ENCODE results near the gene CACNA1G. TPM values are rescaled to one million over a fixed set of nuclear protein-coding genes. Genes with fewer than 3 reads are reported as not detected.

The CACNA1G gene
- polyA plus RNA-seq, 1 donor from 2014 or later, result 10.9 TPM

GRCh38 chr17:50541716-50542688 lies 18.5 kb upstream of the CACNA1G start:
- peak overlapping the region; percentile 69 for H2AFZ ChIP-seq (ENCODE audit: low read depth, low read length)
- no peaks in the 10 kb centered on the region for H3K27me3 ChIP-seq (ENCODE audit: insufficient read depth, low read depth, low read length)
- TF ChIP-seq MXI1 (conservative IDR thresholded peaks at IDR 0.05; ENCODE audit: poor library complexity, severe bottlenecking), result no peak
- peak; percentile 14 for TF ChIP-seq EP300 (conservative IDR thresholded peaks at IDR 0.05; ENCODE audit: poor library complexity, severe bottlenecking)
- TF ChIP-seq RAD21 (conservative IDR thresholded peaks at IDR 0.05), result no peak
- TF ChIP-seq POLR2AphosphoS5 (IDR thresholded peaks at IDR 0.05), result peak; percentile 82
- peak; percentile 29 for TF ChIP-seq REST (IDR thresholded peaks at IDR 0.05; ENCODE audit: borderline replicate concordance)
- TF ChIP-seq TAF1 (IDR thresholded peaks at IDR 0.05; ENCODE audit: low read depth), result peak; percentile 35
- TF ChIP-seq CTCF (IDR thresholded peaks at IDR 0.05; ENCODE audit: poor library complexity, severe bottlenecking), result peak; percentile 53
- peak overlapping the region; percentile 71 for H3K4me2 ChIP-seq (ENCODE audit: low read length)
- H3K79me2 ChIP-seq (replicated peaks; ENCODE audit: insufficient read depth, low read length), result no peaks in the 10 kb centered on the region
- no peaks in the 10 kb centered on the region for H3K9me2 ChIP-seq (ENCODE audit: insufficient read depth, low read length)
- H3K9me3 ChIP-seq (ENCODE audit: low read length), result no peaks in the 10 kb centered on the region
- H3K36me3 ChIP-seq (ENCODE audit: insufficient read depth, low read length), result no peaks in the 10 kb centered on the region
- H4K20me1 ChIP-seq (ENCODE audit: insufficient read depth), result no peaks in the 10 kb centered on the region
- H3K9ac ChIP-seq (ENCODE audit: low read length), result peak overlapping the region; percentile 79
- H3K4me3 ChIP-seq (ENCODE audit: low read length), result peak overlapping the region; percentile 70
- no peaks in the 10 kb centered on the region for H3F3A ChIP-seq (ENCODE audit: insufficient read depth, low read length, poor library complexity, severe bottlenecking)
- H3K27ac ChIP-seq (ENCODE audit: low read length), result peak overlapping the region; percentile 71

- no peaks in the 10 kb centered on the region for H4K20me1 ChIP-seq (ENCODE audit: insufficient read depth)
- no peaks in the 10 kb centered on the region for H3K27me3 ChIP-seq (ENCODE audit: insufficient read depth, low read depth, low read length)
- peak overlapping the region; percentile 79 for H3K9ac ChIP-seq (ENCODE audit: low read length)
- H3K9me2 ChIP-seq (ENCODE audit: insufficient read depth, low read length), result no peaks in the 10 kb centered on the region
- H3K27ac ChIP-seq (ENCODE audit: low read length), result peak overlapping the region; percentile 71
- H3K36me3 ChIP-seq (ENCODE audit: insufficient read depth, low read length), result no peaks in the 10 kb centered on the region
- H2AFZ ChIP-seq (ENCODE audit: low read depth, low read length), result peak overlapping the region; percentile 37
- TF ChIP-seq MXI1 (conservative IDR thresholded peaks at IDR 0.05; ENCODE audit: poor library complexity, severe bottlenecking), result no peak
- TF ChIP-seq CTCF (IDR thresholded peaks at IDR 0.05; ENCODE audit: poor library complexity, severe bottlenecking), result no peak
- no peak for TF ChIP-seq RAD21 (conservative IDR thresholded peaks at IDR 0.05)
- TF ChIP-seq SMC3 (conservative IDR thresholded peaks at IDR 0.05; ENCODE audit: poor library complexity), result no peak
- no peak for TF ChIP-seq REST (IDR thresholded peaks at IDR 0.05; ENCODE audit: borderline replicate concordance)
- TF ChIP-seq EZH2 (IDR thresholded peaks at IDR 0.05; ENCODE audit: borderline replicate concordance, insufficient read depth, low read length, poor library complexity, severe bottlenecking), result no peak
- peak overlapping the region; percentile 71 for H3K4me2 ChIP-seq (ENCODE audit: low read length)
- H3F3A ChIP-seq (ENCODE audit: insufficient read depth, low read length, poor library complexity, severe bottlenecking), result no peaks in the 10 kb centered on the region
- no peaks in the 10 kb centered on the region for H3K79me2 ChIP-seq (replicated peaks; ENCODE audit: insufficient read depth, low read length)
- H3K9me3 ChIP-seq (ENCODE audit: low read length), result no peaks in the 10 kb centered on the region
- H3K4me3 ChIP-seq (ENCODE audit: low read length), result peak overlapping the region; percentile 70
Observed at GRCh38 chr17:50542795-50543774, 17.4 kb upstream of the CACNA1G start.

Data from neural cell (in vitro differentiated cells).